Astrocyte (in vitro differentiated cells and primary cell): ENCODE data around the gene E2F2. TPM values are rescaled to one million over a fixed set of nuclear protein-coding genes. Genes with fewer than 3 reads are reported as not detected.

Source experiments
- DNase-seq: peaks from one replicate; pipeline ENCODE4 v3.0.0-alpha.2; 2010; ENCODE audit warnings: low read depth
- FAIRE-seq: peaks from 2 replicates; lab custom pipeline; 2011; peaks lifted over from hg19 to GRCh38; lab: Jason Lieb, UNC
- H2AFZ ChIP-seq: 2 replicates; pipeline ENCODE4 v1.6.0; 2012; ENCODE audit warnings: low read depth, low read length, inconsistent platforms
- H3K27ac ChIP-seq: 2 replicates; pipeline ENCODE4 v1.5.1; 2011; ENCODE audit warnings: low read depth, low read length, inconsistent platforms
- H3K27me3 ChIP-seq: 2 replicates; pipeline ENCODE4 v1.6.0; 2011; ENCODE audit warnings: low read length, inconsistent platforms; ENCODE audit not compliant: insufficient read depth
- H3K36me3 ChIP-seq: 2 replicates; pipeline ENCODE4 v1.5.1; 2011; ENCODE audit warnings: low read length, inconsistent platforms; ENCODE audit not compliant: insufficient read depth
- H3K4me1 ChIP-seq: 2 replicates; pipeline ENCODE4 v1.5.1; 2011; ENCODE audit warnings: low read length, inconsistent platforms; ENCODE audit not compliant: insufficient read depth
- H3K4me2 ChIP-seq: 2 replicates; pipeline ENCODE4 v1.6.0; 2012; ENCODE audit warnings: low read length, inconsistent platforms
- H3K4me3 ChIP-seq: 2 replicates; pipeline ENCODE4 v1.5.1; 2011; ENCODE audit warnings: low read depth, mild to moderate bottlenecking, low read length, inconsistent platforms; ENCODE audit not compliant: insufficient read depth
- H3K79me2 ChIP-seq: 2 replicates; pipeline ENCODE4 v1.6.0; 2012; ENCODE audit warnings: mild to moderate bottlenecking, low read length, inconsistent platforms; ENCODE audit not compliant: insufficient read depth
- H3K9ac ChIP-seq: 2 replicates; pipeline ENCODE4 v1.6.0; 2012; ENCODE audit warnings: mild to moderate bottlenecking, low read length, inconsistent platforms
- H3K9me3 ChIP-seq: 2 replicates; pipeline ENCODE4 v1.5.1; 2012; ENCODE audit warnings: low read depth, mild to moderate bottlenecking, low read length, inconsistent platforms; ENCODE audit not compliant: insufficient read depth
- H4K20me1 ChIP-seq: 2 replicates; pipeline ENCODE4 v1.6.0; 2012; ENCODE audit warnings: low read length, inconsistent platforms; ENCODE audit not compliant: insufficient read depth
- H3K27ac Mint-ChIP-seq: one replicate; pipeline ENCODE4 v1.8.0; 2021; ENCODE audit warnings: mild to moderate bottlenecking, mixed read lengths; ENCODE audit not compliant: unreplicated experiment
- H3K27me3 Mint-ChIP-seq: one replicate; pipeline ENCODE4 v1.8.0; 2021; ENCODE audit warnings: low read depth, mixed read lengths; ENCODE audit not compliant: unreplicated experiment
- H3K36me3 Mint-ChIP-seq: one replicate; pipeline ENCODE4 v1.8.0; 2021; ENCODE audit warnings: low read depth, mixed read lengths; ENCODE audit not compliant: unreplicated experiment
- H3K4me1 Mint-ChIP-seq: one replicate; pipeline ENCODE4 v1.8.0; 2021; ENCODE audit warnings: low read depth, mixed read lengths; ENCODE audit not compliant: unreplicated experiment
- H3K4me3 Mint-ChIP-seq: one replicate; pipeline ENCODE4 v1.8.0; 2021; ENCODE audit warnings: mild to moderate bottlenecking, moderate library complexity, mixed read lengths; ENCODE audit not compliant: unreplicated experiment
- H3K9me3 Mint-ChIP-seq: one replicate; pipeline ENCODE4 v1.8.0; 2021; ENCODE audit warnings: mild to moderate bottlenecking, mixed read lengths; ENCODE audit not compliant: unreplicated experiment
- CTCF ChIP-seq: IDR thresholded peaks from 2 replicates; pipeline ENCODE4 v1.5.1; 2011; ENCODE audit warnings: low read depth, mild to moderate bottlenecking, inconsistent platforms, low read length, moderate library complexity; ENCODE audit not compliant: insufficient read depth
- EZH2 ChIP-seq: IDR thresholded peaks from 2 replicates; pipeline ENCODE4 v1.6.1; 2012; ENCODE audit warnings: mild to moderate bottlenecking, low read length, inconsistent platforms; ENCODE audit not compliant: insufficient read depth
- total RNA-seq: library from RNA; stranded (reverse); gene quantifications from 2 replicates; pipeline ENCODE4 v1.2.1, GENCODE V29; 2021

E2F2 gene
- total RNA-seq, 1 donor from 2014 or later, result 0.11 TPM

- Histone ChIP-seq H3K9ac (peak overlapping the region; percentile 82), H3K4me1 (peaks cover 18% of the 10 kb centered on the region), H3K9me3 (no peaks in the 10 kb centered on the region), H3K79me2 (no peaks in the 10 kb centered on the region), H2AFZ (peak overlapping the region; percentile 58), H3K27ac (peak overlapping the region; percentile 54), H3K4me3 (peak overlapping the region; percentile 59), H3K4me2 (peak overlapping the region; percentile 83), H3K36me3 (no peaks in the 10 kb centered on the region), H3K27me3 (no peaks in the 10 kb centered on the region), H4K20me1 (no peaks in the 10 kb centered on the region)
- no peaks in the 10 kb centered on the region for H3K36me3 Mint-ChIP-seq
- H3K9me3 Mint-ChIP-seq, result no peaks in the 10 kb centered on the region
- TF ChIP-seq EZH2 (no peak), CTCF (no peak)
- FAIRE-seq (no peak), DNase-seq (no peak)
- no peaks in the 10 kb centered on the region for H3K27me3 Mint-ChIP-seq
- H3K4me3 Mint-ChIP-seq, result peak overlapping the region; percentile 86
- peaks cover 10% of the 10 kb centered on the region for H3K4me1 Mint-ChIP-seq
- H3K27ac Mint-ChIP-seq, result peak overlapping the region; percentile 93
These were observed 37.8 kb upstream of the E2F2 start for GRCh38 chr1:23568608-23569383.

GRCh38 chr1:23567996-23568607, 37.1 kb upstream of the E2F2 start:
- Histone ChIP-seq H3K4me3 (peak overlapping the region; percentile 59), H3K9me3 (no peaks in the 10 kb centered on the region), H3K9ac (peak overlapping the region; percentile 82), H3K27ac (peak overlapping the region; percentile 54), H3K4me2 (peak overlapping the region; percentile 83), H4K20me1 (no peaks in the 10 kb centered on the region), H3K4me1 (peaks cover 18% of the 10 kb centered on the region), H3K27me3 (no peaks in the 10 kb centered on the region), H3K36me3 (no peaks in the 10 kb centered on the region), H2AFZ (peak overlapping the region; percentile 84), H3K79me2 (no peaks in the 10 kb centered on the region)
- Mint-ChIP-seq H3K27me3 (no peaks in the 10 kb centered on the region), H3K4me3 (peak overlapping the region; percentile 86), H3K36me3 (no peaks in the 10 kb centered on the region), H3K9me3 (no peaks in the 10 kb centered on the region), H3K27ac (peak overlapping the region; percentile 93), H3K4me1 (peaks cover 15% of the 10 kb centered on the region)
- FAIRE-seq (no peak), DNase-seq (no peak)
- TF ChIP-seq CTCF, result no peak

GRCh38 chr1:23567629-23567995, 36.6 kb upstream of the E2F2 start:
- no peaks in the 10 kb centered on the region for H3K79me2 ChIP-seq
- Mint-ChIP-seq H3K4me1 (peaks cover 16% of the 10 kb centered on the region), H3K9me3 (no peaks in the 10 kb centered on the region), H3K27ac (peak overlapping the region; percentile 73), H3K4me3 (peak overlapping the region; percentile 76), H3K27me3 (no peaks in the 10 kb centered on the region), H3K36me3 (no peaks in the 10 kb centered on the region)
- no peaks in the 10 kb centered on the region for H3K27me3 ChIP-seq
- DNase-seq (no peak), FAIRE-seq (no peak)
- peak overlapping the region; percentile 84 for H2AFZ ChIP-seq
- H3K4me2 ChIP-seq, result peak overlapping the region; percentile 83
- H3K4me3 ChIP-seq, result no peak overlapping the region
- peak overlapping the region; percentile 82 for H3K9ac ChIP-seq
- peaks cover 23% of the 10 kb centered on the region for H3K4me1 ChIP-seq
- H3K27ac ChIP-seq, result no peak overlapping the region
- no peaks in the 10 kb centered on the region for H3K9me3 ChIP-seq
- H3K36me3 ChIP-seq, result no peaks in the 10 kb centered on the region
- no peak for TF ChIP-seq EZH2
- no peak for TF ChIP-seq CTCF
- H4K20me1 ChIP-seq, result no peaks in the 10 kb centered on the region
